Stimulated activated CD4-positive, alpha-beta T cell treated with anti-CD3 and anti-CD28 coated beads, TNF-alpha, amount 100 ng/mL, for 4 hours (primary cell): ENCODE data around the gene NIT1.
A peak's percentile ranks its signal among the peaks of the same experiment; 100 is the strongest.
"Not testable (repeated sequence)": the region's sequence is repeated elsewhere in the genome, so short reads cannot be mapped to it uniquely, and the experiment has no call there.

Experiments
- DNase-seq, 3 experiments: peaks; one replicate each; pipeline ENCODE4 v3.0.0-alpha.2; 2020; ENCODE audit warnings: low read depth in 3 of 3

Gene NIT1

GRCh38 chr1:161113915-161114314 is 4.0 kb upstream of the NIT1 start:
- DNase-seq, result no peak

- DNase-seq, result no peak
These were observed 3.3 kb upstream of the NIT1 start for GRCh38 chr1:161114556-161114955.

GRCh38 chr1:161115132-161115711 is 2.7 kb upstream of the NIT1 start:
- DNase-seq, result no peak

- not testable (repeated sequence) for DNase-seq
These were observed 1.9 kb upstream of the NIT1 start for GRCh38 chr1:161115961-161116360.

GRCh38 chr1:161119092-161119903 is 1.4 kb downstream of the NIT1 start:
- DNase-seq, result peak in 2 of 3 experiments; percentile 32 to 48

- no peak for DNase-seq
These were observed 3.2 kb downstream of the NIT1 start for GRCh38 chr1:161121042-161121650.

GRCh38 chr1:161121834-161122233 is 3.9 kb downstream of the NIT1 start:
- no peak for DNase-seq

GRCh38 chr1:161122967-161123366 is 5.1 kb downstream of the NIT1 start:
- no peak for DNase-seq

- no peak for DNase-seq
These were observed 9.7 kb downstream of the NIT1 start for GRCh38 chr1:161127649-161128048.

GRCh38 chr1:161128591-161129420 is 10.9 kb downstream of the NIT1 start:
- DNase-seq, result no peak

GRCh38 chr1:161130266-161130665 is 12.4 kb downstream of the NIT1 start:
- no peak for DNase-seq

GRCh38 chr1:161131523-161132409 is 13.9 kb downstream of the NIT1 start:
- peak in 1 of 3 experiments; percentile 32 for DNase-seq

GRCh38 chr1:161132410-161133219 is 14.7 kb downstream of the NIT1 start, which contains the start of gene DEDD:
TSS of gene DEDD (minus strand) at chr1:161132667. CDS start at chr1:161124462, 8,205 bp downstream.
- peak; percentile 80 to 87 (median 82) for DNase-seq

- DNase-seq, result no peak
These were observed 15.4 kb downstream of the NIT1 start for GRCh38 chr1:161133220-161133740.

- DNase-seq, result no peak
These were observed 20.0 kb downstream of the NIT1 start for GRCh38 chr1:161137881-161138280.

GRCh38 chr1:161138431-161138830 is 20.5 kb downstream of the NIT1 start:
- no peak for DNase-seq

GRCh38 chr1:161139766-161140165 is 21.9 kb downstream of the NIT1 start:
- peak in 1 of 3 experiments; percentile 34 for DNase-seq

- no peak for DNase-seq
These were observed 23.0 kb downstream of the NIT1 start for GRCh38 chr1:161140755-161141400.

- no peak for DNase-seq
These were observed 27.9 kb downstream of the NIT1 start for GRCh38 chr1:161145832-161146231.
